ENCODE data around the gene SLC38A9. TPM values are rescaled to one million over a fixed set of nuclear protein-coding genes. Genes with fewer than 3 reads are reported as not detected.

SLC38A9 gene
- total RNA-seq, 1 donor from 2014 or later, result 52.7 TPM

DNA sequence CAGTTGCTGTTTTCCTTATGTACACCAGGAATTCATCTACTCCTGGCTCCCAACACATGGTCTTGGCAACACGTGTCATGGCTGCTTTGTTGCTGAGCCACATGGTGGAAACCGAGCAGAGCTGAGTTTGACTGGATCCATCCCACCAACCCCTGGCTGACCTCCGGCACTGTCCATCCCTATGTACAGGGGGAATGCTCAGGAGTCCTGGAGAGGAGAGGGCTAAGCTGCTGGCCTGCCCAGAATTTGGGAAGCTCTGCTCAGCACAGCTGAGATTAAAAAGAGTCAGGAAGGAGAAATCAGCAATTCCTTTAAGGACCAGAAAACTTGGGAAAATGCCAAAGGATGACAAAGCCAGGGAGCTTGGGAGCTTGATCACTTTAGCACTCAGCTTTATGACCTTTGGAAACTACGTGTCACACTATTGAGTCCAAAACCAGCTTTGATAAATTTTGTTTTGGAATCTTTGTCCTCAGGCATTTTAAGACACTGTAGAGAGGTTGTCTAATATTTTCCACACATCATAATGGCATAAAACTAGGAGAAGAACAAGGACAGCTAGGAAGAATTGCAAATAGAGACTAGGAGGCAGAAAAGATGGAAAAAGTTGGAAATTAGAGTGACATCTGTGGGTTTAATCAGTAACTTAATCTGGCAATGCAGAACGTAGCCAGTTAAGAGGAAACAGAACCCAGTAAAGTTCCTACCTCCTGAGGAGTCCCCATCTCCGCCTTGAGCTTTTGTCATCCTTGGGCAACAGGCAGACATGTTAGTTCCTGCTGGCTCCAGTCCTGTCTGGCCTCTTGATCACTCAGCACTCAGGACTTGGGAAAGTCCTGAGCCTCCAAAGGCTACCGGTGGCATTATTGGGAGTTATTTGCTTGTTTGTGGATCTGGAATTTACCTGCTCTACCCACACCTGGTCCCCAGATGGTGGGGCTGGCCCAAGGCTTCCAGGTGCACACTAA is 114.8 kb downstream of the SLC38A9 start:
- peak overlapping the region; percentile 78 for H3K27ac ChIP-seq (ENCODE audit: low read depth, low read length)
- peaks cover 34 to 46% (median 38%) of the 10 kb centered on the region in 3 donors for H3K4me1 ChIP-seq (ENCODE audit: control insufficient read depth in 3 of 3, insufficient read depth in 3 of 3, low read length in 3 of 3)
- H3K4me3 ChIP-seq (ENCODE audit: low read length in 3 of 3), result peak overlapping the region in 1 of 3 donors; percentile 37
- no peak overlapping the region for H3K9ac ChIP-seq (ENCODE audit: low read depth in 1 of 3, low read length in 3 of 3)
- no peaks in the 10 kb centered on the region for H3K27me3 ChIP-seq (ENCODE audit: control insufficient read depth in 3 of 3, insufficient read depth in 3 of 3, low read length in 3 of 3)
- H3K36me3 ChIP-seq (ENCODE audit: control insufficient read depth in 3 of 3, insufficient read depth in 3 of 3, low read length in 3 of 3), result no peaks in the 10 kb centered on the region
- H3K9me3 ChIP-seq (ENCODE audit: control insufficient read depth in 3 of 3, low read length in 3 of 3), result no peaks in the 10 kb centered on the region

DNA sequence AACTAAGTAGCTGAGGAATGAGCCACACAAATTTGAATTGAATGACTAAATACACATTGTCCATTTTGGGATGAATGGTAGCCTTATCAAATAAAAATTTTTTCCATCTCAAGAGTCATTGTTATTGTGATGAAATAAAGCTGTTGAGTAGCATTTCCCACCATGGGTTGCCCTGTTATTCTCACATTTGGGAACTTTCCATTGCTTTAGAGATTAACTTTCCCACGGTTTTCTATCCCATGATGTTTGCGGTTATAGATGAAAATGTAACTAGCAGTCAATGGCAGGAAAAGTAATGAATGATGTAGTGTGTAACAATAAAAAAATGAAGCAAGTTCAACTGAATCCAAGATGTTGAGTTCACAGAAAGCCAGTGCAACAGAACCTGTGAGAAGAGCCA is 117.5 kb downstream of the SLC38A9 start:
- H3K4me1 ChIP-seq (ENCODE audit: control insufficient read depth in 3 of 3, insufficient read depth in 3 of 3, low read length in 3 of 3), result peaks cover 16 to 21% (median 16%) of the 10 kb centered on the region in 3 donors
- H3K27me3 ChIP-seq (ENCODE audit: control insufficient read depth in 3 of 3, insufficient read depth in 3 of 3, low read length in 3 of 3), result no peaks in the 10 kb centered on the region
- H3K27ac ChIP-seq (ENCODE audit: low read depth, low read length), result no peak overlapping the region
- H3K36me3 ChIP-seq (ENCODE audit: control insufficient read depth in 3 of 3, insufficient read depth in 3 of 3, low read length in 3 of 3), result no peaks in the 10 kb centered on the region
- H3K9me3 ChIP-seq (ENCODE audit: control insufficient read depth in 3 of 3, low read length in 3 of 3), result no peaks in the 10 kb centered on the region
- no peak overlapping the region for H3K9ac ChIP-seq (ENCODE audit: low read depth in 1 of 3, low read length in 3 of 3)
- H3K4me3 ChIP-seq (ENCODE audit: low read length in 3 of 3), result no peak overlapping the region

DNA sequence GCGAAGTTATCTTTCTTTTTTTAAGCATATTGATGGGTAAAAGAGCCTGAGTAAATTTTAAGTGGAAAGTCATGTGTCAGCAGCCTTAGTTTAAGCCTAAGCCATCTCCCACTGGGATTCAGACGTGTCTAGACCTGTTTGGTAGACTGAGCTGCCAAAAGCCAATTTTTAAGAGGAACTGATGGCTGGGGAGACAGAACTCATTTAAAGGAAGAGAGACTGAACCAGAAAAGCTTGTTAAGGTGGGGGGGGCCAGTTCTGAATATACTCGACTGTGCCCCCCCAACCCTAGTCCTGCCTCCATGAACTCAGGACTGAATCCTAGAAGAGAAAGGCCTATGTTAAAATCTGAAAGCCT is 119.0 kb downstream of the SLC38A9 start:
- Histone ChIP-seq H3K9ac (ENCODE audit: low read depth in 1 of 3, low read length in 3 of 3) (no peak overlapping the region), H3K4me1 (ENCODE audit: control insufficient read depth in 3 of 3, insufficient read depth in 3 of 3, low read length in 3 of 3) (peaks cover 8 to 14% (median 9%) of the 10 kb centered on the region in 3 donors), H3K27ac (ENCODE audit: low read depth, low read length) (peak overlapping the region; percentile 6)

DNA sequence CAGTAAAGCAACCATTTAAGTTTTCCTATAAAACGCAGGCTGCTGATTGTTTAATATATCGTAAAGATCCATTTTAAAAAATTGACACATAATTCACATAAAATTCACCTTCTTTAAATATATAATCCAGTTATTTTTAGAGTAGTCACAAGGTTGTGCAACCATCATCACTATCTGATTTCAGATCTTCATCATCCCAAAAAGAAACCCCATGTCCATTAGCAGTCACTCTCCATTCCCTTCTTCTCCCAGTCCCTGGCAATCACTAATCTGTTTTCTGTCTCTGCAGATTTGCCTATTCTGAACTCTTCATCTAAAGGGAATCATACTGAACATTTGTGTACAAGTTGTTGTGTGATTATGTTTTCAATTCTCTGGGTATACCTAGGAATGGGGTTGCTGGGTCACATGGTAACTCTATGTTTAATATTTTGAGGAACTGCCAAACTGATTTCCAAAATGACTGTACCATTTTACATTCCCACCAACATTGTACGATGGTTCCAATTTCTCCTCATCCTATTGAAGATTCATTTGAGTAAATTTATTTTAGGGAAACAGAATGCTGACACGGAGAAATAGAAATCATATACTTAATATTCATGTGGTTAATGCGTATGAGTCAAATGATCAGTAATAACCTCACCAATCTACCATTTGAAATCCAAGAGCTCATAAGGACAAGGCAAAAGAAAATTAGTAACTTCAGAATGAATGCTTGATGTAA is 119.6 kb downstream of the SLC38A9 start:
- Histone ChIP-seq H3K9me3 (ENCODE audit: control insufficient read depth in 3 of 3, low read length in 3 of 3) (no peaks in the 10 kb centered on the region), H3K36me3 (ENCODE audit: control insufficient read depth in 3 of 3, insufficient read depth in 3 of 3, low read length in 3 of 3) (no peaks in the 10 kb centered on the region), H3K4me1 (ENCODE audit: control insufficient read depth in 3 of 3, insufficient read depth in 3 of 3, low read length in 3 of 3) (peaks cover 4 to 9% (median 4%) of the 10 kb centered on the region in 3 donors), H3K27ac (ENCODE audit: low read depth, low read length) (peak overlapping the region; percentile 6), H3K9ac (ENCODE audit: low read depth in 1 of 3, low read length in 3 of 3) (no peak overlapping the region), H3K27me3 (ENCODE audit: control insufficient read depth in 3 of 3, insufficient read depth in 3 of 3, low read length in 3 of 3) (no peaks in the 10 kb centered on the region), H3K4me3 (ENCODE audit: low read length in 3 of 3) (no peak overlapping the region)

More for the DNA sequence above, 119.0 kb downstream of the SLC38A9 start:
- Histone ChIP-seq H3K9me3 (ENCODE audit: control insufficient read depth in 3 of 3, low read length in 3 of 3) (no peaks in the 10 kb centered on the region), H3K4me3 (ENCODE audit: low read length in 3 of 3) (no peak overlapping the region), H3K27me3 (ENCODE audit: control insufficient read depth in 3 of 3, insufficient read depth in 3 of 3, low read length in 3 of 3) (no peaks in the 10 kb centered on the region), H3K36me3 (ENCODE audit: control insufficient read depth in 3 of 3, insufficient read depth in 3 of 3, low read length in 3 of 3) (no peaks in the 10 kb centered on the region)

DNA sequence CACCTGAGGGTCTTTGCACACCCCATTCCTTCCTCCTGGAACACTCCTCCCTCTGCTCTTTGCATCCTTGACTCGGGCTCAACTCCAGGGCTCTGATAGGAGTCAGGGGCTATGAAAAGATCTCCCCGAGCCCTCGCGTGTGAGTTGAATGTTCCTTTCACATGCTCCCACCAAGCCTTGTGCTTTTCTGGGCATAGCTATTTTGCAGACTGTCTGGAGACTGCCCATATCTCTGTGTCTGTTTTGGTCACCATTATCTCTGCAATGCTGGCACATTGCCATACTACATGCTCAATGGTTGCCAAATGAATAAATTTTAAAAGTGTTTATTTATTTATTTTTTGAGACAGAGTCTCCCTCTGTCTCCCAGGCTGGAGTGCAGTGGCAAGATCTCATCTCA is 120.4 kb downstream of the SLC38A9 start:
- H3K27me3 ChIP-seq (ENCODE audit: control insufficient read depth in 3 of 3, insufficient read depth in 3 of 3, low read length in 3 of 3), result no peaks in the 10 kb centered on the region
- H3K36me3 ChIP-seq (ENCODE audit: control insufficient read depth in 3 of 3, insufficient read depth in 3 of 3, low read length in 3 of 3), result no peaks in the 10 kb centered on the region
- no peak overlapping the region for H3K27ac ChIP-seq (ENCODE audit: low read depth, low read length)
- H3K9me3 ChIP-seq (ENCODE audit: control insufficient read depth in 3 of 3, low read length in 3 of 3), result no peaks in the 10 kb centered on the region
- no peak overlapping the region for H3K9ac ChIP-seq (ENCODE audit: low read depth in 1 of 3, low read length in 3 of 3)
- H3K4me3 ChIP-seq (ENCODE audit: low read length in 3 of 3), result no peak overlapping the region
- peaks cover 0 to 3% (median 0%) of the 10 kb centered on the region in 3 donors for H3K4me1 ChIP-seq (ENCODE audit: control insufficient read depth in 3 of 3, insufficient read depth in 3 of 3, low read length in 3 of 3)

DNA sequence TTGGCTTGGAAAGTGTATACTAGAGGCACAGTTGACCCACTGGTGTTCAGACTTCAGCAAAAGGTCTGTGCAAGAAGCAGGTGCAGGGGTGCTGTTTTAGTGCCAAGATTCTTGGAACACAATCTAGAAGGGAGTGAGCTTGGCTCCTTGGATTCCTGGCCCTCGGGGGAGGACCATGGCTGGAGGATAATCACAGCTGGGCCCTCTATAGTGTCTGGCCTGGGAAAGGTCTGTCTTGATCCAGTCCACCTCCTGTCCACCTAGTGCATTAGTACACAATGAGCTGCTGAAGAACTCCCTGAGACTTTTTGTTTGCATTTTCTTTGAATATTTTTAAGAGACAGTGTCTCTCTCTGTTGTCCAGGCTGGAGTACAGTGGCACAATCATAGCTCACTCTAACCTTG is 126.9 kb downstream of the SLC38A9 start:
- Histone ChIP-seq H3K27me3 (ENCODE audit: control insufficient read depth in 3 of 3, insufficient read depth in 3 of 3, low read length in 3 of 3) (no peaks in the 10 kb centered on the region), H3K4me1 (ENCODE audit: control insufficient read depth in 3 of 3, insufficient read depth in 3 of 3, low read length in 3 of 3) (peaks cover 0 to 6% (median 0%) of the 10 kb centered on the region in 3 donors), H3K4me3 (ENCODE audit: low read length in 3 of 3) (no peak overlapping the region), H3K9me3 (ENCODE audit: control insufficient read depth in 3 of 3, low read length in 3 of 3) (no peaks in the 10 kb centered on the region), H3K27ac (ENCODE audit: low read depth, low read length) (no peak overlapping the region), H3K9ac (ENCODE audit: low read depth in 1 of 3, low read length in 3 of 3) (no peak overlapping the region), H3K36me3 (ENCODE audit: control insufficient read depth in 3 of 3, insufficient read depth in 3 of 3, low read length in 3 of 3) (no peaks in the 10 kb centered on the region)

DNA sequence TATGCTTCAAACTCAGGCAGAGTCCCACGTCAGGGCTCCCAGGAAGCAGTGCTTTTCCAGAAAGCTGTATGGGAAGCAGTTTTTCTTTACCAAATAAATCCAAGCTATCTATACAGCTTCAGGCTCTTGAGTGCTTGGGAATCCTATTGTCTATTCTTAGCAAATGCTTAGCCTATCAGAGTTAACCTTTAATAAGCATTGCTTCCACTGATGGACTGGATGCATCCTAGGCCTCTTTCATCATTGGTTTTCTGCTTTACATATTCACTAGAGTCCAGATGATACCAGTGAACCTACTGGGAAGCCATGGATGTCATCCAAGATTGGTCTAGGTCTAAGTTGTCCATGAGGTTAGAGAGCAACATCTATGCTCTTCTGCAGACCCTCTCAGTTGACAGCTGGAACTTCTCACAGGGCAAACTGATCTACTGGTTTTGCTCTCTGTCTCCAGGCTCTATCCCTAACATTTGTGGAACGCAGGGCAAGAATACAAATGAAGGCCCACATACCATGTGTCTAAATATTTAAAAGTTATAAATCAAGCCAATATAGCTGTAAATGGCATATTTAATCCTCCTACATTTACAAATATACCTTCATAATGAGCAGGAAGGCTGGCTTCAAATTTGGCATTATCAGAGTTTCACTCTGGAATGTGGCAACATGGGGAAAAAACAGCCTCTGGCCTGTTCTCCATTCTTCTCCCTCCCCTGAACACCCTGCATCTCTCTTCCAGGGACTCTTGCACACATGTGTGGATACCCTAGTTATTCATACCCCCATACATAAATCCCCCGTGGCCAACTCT is 127.5 kb downstream of the SLC38A9 start:
- Histone ChIP-seq H3K4me1 (ENCODE audit: control insufficient read depth in 3 of 3, insufficient read depth in 3 of 3, low read length in 3 of 3) (peaks cover 0 to 6% (median 0%) of the 10 kb centered on the region in 3 donors), H3K27me3 (ENCODE audit: control insufficient read depth in 3 of 3, insufficient read depth in 3 of 3, low read length in 3 of 3) (no peaks in the 10 kb centered on the region), H3K9ac (ENCODE audit: low read depth in 1 of 3, low read length in 3 of 3) (no peak overlapping the region), H3K4me3 (ENCODE audit: low read length in 3 of 3) (no peak overlapping the region), H3K9me3 (ENCODE audit: control insufficient read depth in 3 of 3, low read length in 3 of 3) (no peaks in the 10 kb centered on the region), H3K36me3 (ENCODE audit: control insufficient read depth in 3 of 3, insufficient read depth in 3 of 3, low read length in 3 of 3) (no peaks in the 10 kb centered on the region), H3K27ac (ENCODE audit: low read depth, low read length) (no peak overlapping the region)

DNA sequence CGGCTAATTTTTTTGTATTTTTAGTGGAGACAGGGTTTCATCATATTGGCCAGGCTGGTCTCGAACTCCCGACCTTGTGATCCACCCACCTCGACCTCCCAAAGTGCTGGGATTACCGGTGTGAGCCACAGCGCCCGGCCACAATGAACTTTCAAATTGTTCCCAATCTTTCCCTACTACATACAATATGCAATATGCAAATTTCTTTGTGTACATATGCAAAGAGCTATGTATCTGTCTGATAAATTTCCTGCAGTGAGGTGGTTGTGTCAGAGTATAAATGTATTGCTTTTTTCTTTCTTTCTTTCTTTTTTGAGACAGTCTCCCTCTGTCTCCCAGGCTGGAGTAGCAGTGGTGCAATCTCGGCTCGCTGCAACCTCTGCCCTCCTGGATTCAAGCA is 128.5 kb downstream of the SLC38A9 start:
- Histone ChIP-seq H3K4me1 (ENCODE audit: control insufficient read depth in 3 of 3, insufficient read depth in 3 of 3, low read length in 3 of 3) (peaks cover 2 to 15% (median 3%) of the 10 kb centered on the region in 3 donors), H3K27ac (ENCODE audit: low read depth, low read length) (no peak overlapping the region), H3K27me3 (ENCODE audit: control insufficient read depth in 3 of 3, insufficient read depth in 3 of 3, low read length in 3 of 3) (no peaks in the 10 kb centered on the region), H3K9me3 (ENCODE audit: control insufficient read depth in 3 of 3, low read length in 3 of 3) (no peaks in the 10 kb centered on the region), H3K4me3 (ENCODE audit: low read length in 3 of 3) (no peak overlapping the region), H3K36me3 (ENCODE audit: control insufficient read depth in 3 of 3, insufficient read depth in 3 of 3, low read length in 3 of 3) (no peaks in the 10 kb centered on the region), H3K9ac (ENCODE audit: low read depth in 1 of 3, low read length in 3 of 3) (no peak overlapping the region)

DNA sequence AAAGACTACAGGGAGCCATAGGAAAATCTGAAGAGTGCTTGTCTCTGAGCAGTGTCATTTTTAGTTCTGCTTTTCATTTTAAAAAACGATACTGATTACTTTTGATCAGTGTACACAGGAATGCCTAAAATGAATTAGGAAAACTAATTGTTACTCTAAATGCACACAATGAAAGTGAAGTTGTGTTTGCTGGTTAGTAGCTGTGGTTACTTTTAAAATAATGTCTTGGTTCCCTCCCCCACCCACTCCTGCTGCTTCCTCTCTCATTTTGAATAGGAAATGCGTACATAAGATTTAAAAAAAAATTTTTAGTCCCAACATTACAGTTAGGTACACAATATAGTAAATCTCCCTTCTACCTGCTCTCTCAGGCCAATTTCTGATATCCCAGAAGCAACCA is 129.9 kb downstream of the SLC38A9 start:
- Histone ChIP-seq H3K9ac (ENCODE audit: low read depth in 1 of 3, low read length in 3 of 3) (no peak overlapping the region), H3K4me3 (ENCODE audit: low read length in 3 of 3) (no peak overlapping the region), H3K4me1 (ENCODE audit: control insufficient read depth in 3 of 3, insufficient read depth in 3 of 3, low read length in 3 of 3) (peaks cover 12 to 28% (median 13%) of the 10 kb centered on the region in 3 donors), H3K27ac (ENCODE audit: low read depth, low read length) (no peak overlapping the region), H3K27me3 (ENCODE audit: control insufficient read depth in 3 of 3, insufficient read depth in 3 of 3, low read length in 3 of 3) (no peaks in the 10 kb centered on the region), H3K9me3 (ENCODE audit: control insufficient read depth in 3 of 3, low read length in 3 of 3) (no peaks in the 10 kb centered on the region), H3K36me3 (ENCODE audit: control insufficient read depth in 3 of 3, insufficient read depth in 3 of 3, low read length in 3 of 3) (no peaks in the 10 kb centered on the region)
